ENCODE results near the gene MTX3. TPM values are rescaled to one million over a fixed set of nuclear protein-coding genes. Genes with fewer than 3 reads are reported as not detected.

The MTX3 gene
- total and polyA plus RNA-seq, 10 of the 15 experiments (the other 5 are each of a cell fraction or from before 2014, with no cell fraction given): 1.8 to 18.9 (median 9.3) TPM

DNA sequence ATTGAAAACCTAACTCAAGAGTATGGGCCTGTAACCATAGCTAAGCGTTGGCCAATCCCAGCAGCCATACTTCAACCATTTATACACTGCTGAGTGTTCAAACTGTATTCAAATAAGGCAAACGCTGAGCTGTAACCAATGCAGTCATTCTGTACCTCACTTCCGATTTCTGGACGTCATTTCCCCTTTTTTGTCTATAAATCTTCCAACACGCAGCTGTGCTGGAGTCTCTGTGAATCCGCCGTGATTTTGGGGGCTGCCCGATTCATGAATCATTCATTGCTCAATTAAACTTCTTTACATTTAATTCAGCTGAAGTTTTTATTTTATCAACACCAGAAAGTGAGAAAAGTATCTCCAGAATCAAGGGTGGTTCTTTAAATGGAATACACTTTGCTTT, 31.7 kb downstream of the MTX3 start:
- RAD21 ChIA-PET (ENCODE audit: unreplicated experiment): interaction anchor here (1.3 kb wide), 1 partner anchor 124 kb away, joined by 3 read pairs; no protein-coding TSS in a partner anchor
- H3K4me3 ChIP-seq: no peak overlapping the region
- H3K4me2 ChIP-seq (ENCODE audit: control insufficient read depth, insufficient read depth): no peak overlapping the region
- H2AFZ ChIP-seq (ENCODE audit: control insufficient read depth, low read depth, low read length): no peak overlapping the region
- no peaks in the 10 kb centered on the region for H3K9me3 ChIP-seq (replicated peaks; ENCODE audit: control insufficient read depth, insufficient read depth, low read length)
- peaks cover 0 to 2% of the 10 kb centered on the region in 2 experiments; a peak in 1 of 4 replicates for H3K27me3 ChIP-seq (replicated peaks in 1 of 2; ENCODE audit: control insufficient read depth in 2 of 2, insufficient read depth in 2 of 2, low read length in 1 of 2)
- CTCF ChIA-PET: interaction anchor here (1.2 to 1.4 kb wide), 2 partner anchors 26 to 124 kb away, joined by 3 to 7 read pairs; no protein-coding TSS in a partner anchor
- TF ChIP-seq SPI1 (IDR thresholded peaks at IDR 0.05; ENCODE audit: borderline replicate concordance, insufficient read depth, low read depth, low read length): peak; percentile 4; the same call in 1 of the 2 replicates
- TF ChIP-seq GABPA (IDR thresholded peaks at IDR 0.05; ENCODE audit: low read depth): 0 out of 2 replicates have a peak, but pooled peaks have one; percentile 18
- TF ChIP-seq NFXL1 (IDR thresholded peaks at IDR 0.05; ENCODE audit: borderline replicate concordance): no peak
- no peak for FAIRE-seq
- intact Hi-C loops (cut with micrococcal nuclease; ENCODE audit: unreplicated experiment): no loop called here
- POLR2A ChIA-PET: no interaction called here
- no peaks in the 10 kb centered on the region for H3K79me2 ChIP-seq (ENCODE audit: control insufficient read depth, insufficient read depth, low read length)
- no peak overlapping the region for H3K27ac ChIP-seq (ENCODE audit: control insufficient read depth, insufficient read depth)
- no peaks in the 10 kb centered on the region for H3K36me3 ChIP-seq (ENCODE audit: control insufficient read depth in 2 of 2, insufficient read depth in 2 of 2, low read length in 1 of 2)
- in situ Hi-C loops (cut with MboI): no loop called here
- no TSS peak for BruUV-seq (replicated peaks)
- DNase-seq (ENCODE audit: low read depth, low spot score): no peak
- no peaks in the 10 kb centered on the region for H4K20me1 ChIP-seq (ENCODE audit: control insufficient read depth, insufficient read depth)
- no peaks in the 10 kb centered on the region for H3K4me1 ChIP-seq (ENCODE audit: control insufficient read depth, insufficient read depth, low read length)
- SMC1A ChIA-PET (ENCODE audit: uncharacterized antibody, unreplicated experiment): no interaction called here
- ATAC-seq: no peak
- no peak overlapping the region for H3K9ac ChIP-seq (ENCODE audit: control insufficient read depth, insufficient read depth, low read length)
- WGBS (ENCODE audit: insufficient coverage, insufficient replicate concordance, low lambda C conversion rate, missing lambda C conversion rate): 33% methylated on average over 8 of the region's 8 CpGs

DNA sequence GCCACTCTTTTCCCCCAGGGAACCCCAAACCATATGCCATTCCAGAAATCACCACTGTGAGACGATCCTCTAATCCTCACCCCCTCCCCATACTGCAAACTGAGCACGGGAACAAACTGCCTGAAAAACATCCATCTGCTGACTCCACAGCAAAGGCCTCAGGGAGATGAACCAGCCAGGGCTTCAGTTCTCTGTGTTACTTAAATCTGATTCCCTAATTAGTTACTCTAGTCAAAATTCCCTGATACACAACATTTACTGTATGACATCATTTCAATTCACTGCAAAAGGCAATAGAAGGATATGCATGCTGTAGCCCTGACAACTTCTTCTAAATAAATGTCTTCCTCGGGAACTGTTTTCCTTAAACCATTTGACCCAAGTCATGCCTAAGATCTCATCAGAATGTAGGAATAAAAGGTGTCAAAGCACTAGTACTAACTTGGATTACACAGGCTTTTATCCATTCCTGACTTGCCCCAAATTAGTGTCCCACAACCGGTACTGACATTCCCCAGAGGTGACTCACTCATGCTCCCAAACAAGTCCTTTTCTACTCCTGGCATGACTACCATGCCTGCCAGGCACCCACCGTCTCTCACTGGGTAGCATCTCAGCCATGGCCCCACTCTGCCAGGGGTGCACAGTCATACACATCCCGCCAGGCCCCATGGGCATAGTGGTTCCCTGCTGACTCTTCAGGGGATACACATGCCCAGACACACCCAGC, 35.0 kb downstream of the MTX3 start:
- ChIA-PET RAD21 (ENCODE audit: unreplicated experiment) (no interaction called here), SMC1A (ENCODE audit: uncharacterized antibody, unreplicated experiment) (no interaction called here), POLR2A (no interaction called here), CTCF (no interaction called here)
- H3K79me2 ChIP-seq (ENCODE audit: control insufficient read depth, insufficient read depth, low read length): no peaks in the 10 kb centered on the region
- intact Hi-C loops (cut with micrococcal nuclease; ENCODE audit: unreplicated experiment): no loop called here
- H3K36me3 ChIP-seq (ENCODE audit: control insufficient read depth in 2 of 2, insufficient read depth in 2 of 2, low read length in 1 of 2): no peaks in the 10 kb centered on the region
- H3K4me2 ChIP-seq (ENCODE audit: control insufficient read depth, insufficient read depth): no peak overlapping the region
- DNase-seq (ENCODE audit: low read depth, low spot score) (no peak), FAIRE-seq (no peak), ATAC-seq (no peak)
- no peak overlapping the region for H3K27ac ChIP-seq (ENCODE audit: control insufficient read depth, insufficient read depth)
- no TSS peak for BruUV-seq (replicated peaks)
- no peak overlapping the region for H3K9ac ChIP-seq (ENCODE audit: control insufficient read depth, insufficient read depth, low read length)
- H3K4me1 ChIP-seq (ENCODE audit: control insufficient read depth, insufficient read depth, low read length): no peaks in the 10 kb centered on the region
- no peaks in the 10 kb centered on the region for H3K9me3 ChIP-seq (replicated peaks; ENCODE audit: control insufficient read depth, insufficient read depth, low read length)
- 0% methylated on average over 6 of the region's 6 CpGs for WGBS (ENCODE audit: insufficient coverage, insufficient replicate concordance, low lambda C conversion rate, missing lambda C conversion rate)
- H3K4me3 ChIP-seq: no peak overlapping the region
- H3K27me3 ChIP-seq (replicated peaks in 1 of 2; ENCODE audit: control insufficient read depth in 2 of 2, insufficient read depth in 2 of 2, low read length in 1 of 2): peaks cover 0 to 2% of the 10 kb centered on the region in 2 experiments; a peak in 2 of 4 replicates
- in situ Hi-C loops (cut with MboI): no loop called here
- H4K20me1 ChIP-seq (ENCODE audit: control insufficient read depth, insufficient read depth): no peaks in the 10 kb centered on the region
- H2AFZ ChIP-seq (ENCODE audit: control insufficient read depth, low read depth, low read length): no peak overlapping the region
- TF ChIP-seq POLR2A (IDR thresholded peaks at IDR 0.05; ENCODE audit: low read depth, low read length): no peak
- TF ChIP-seq POLR2AphosphoS2 (IDR thresholded peaks at IDR 0.05; ENCODE audit: low read depth, low read length): no peak
- TF ChIP-seq EZH2 (IDR thresholded peaks at IDR 0.05; ENCODE audit: borderline replicate concordance, control insufficient read depth, low read depth, low read length): no peak
- TF ChIP-seq SMAD1 (IDR thresholded peaks at IDR 0.05; ENCODE audit: low read depth, partially characterized antibody): no peak
- TF ChIP-seq ZNF622 (IDR thresholded peaks at IDR 0.05): no peak
- no peak for TF ChIP-seq SIX5 (IDR thresholded peaks at IDR 0.05; ENCODE audit: low read depth, low read length, severe bottlenecking)
- TF ChIP-seq, protein P1, sequence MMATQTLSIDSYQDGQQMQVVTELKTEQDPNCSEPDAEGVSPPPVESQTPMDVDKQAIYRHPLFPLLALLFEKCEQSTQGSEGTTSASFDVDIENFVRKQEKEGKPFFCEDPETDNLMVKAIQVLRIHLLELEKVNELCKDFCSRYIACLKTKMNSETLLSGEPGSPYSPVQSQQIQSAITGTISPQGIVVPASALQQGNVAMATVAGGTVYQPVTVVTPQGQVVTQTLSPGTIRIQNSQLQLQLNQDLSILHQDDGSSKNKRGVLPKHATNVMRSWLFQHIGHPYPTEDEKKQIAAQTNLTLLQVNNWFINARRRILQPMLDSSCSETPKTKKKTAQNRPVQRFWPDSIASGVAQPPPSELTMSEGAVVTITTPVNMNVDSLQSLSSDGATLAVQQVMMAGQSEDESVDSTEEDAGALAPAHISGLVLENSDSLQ (IDR thresholded peaks at IDR 0.05): no peak
- TF ChIP-seq, protein P2, sequence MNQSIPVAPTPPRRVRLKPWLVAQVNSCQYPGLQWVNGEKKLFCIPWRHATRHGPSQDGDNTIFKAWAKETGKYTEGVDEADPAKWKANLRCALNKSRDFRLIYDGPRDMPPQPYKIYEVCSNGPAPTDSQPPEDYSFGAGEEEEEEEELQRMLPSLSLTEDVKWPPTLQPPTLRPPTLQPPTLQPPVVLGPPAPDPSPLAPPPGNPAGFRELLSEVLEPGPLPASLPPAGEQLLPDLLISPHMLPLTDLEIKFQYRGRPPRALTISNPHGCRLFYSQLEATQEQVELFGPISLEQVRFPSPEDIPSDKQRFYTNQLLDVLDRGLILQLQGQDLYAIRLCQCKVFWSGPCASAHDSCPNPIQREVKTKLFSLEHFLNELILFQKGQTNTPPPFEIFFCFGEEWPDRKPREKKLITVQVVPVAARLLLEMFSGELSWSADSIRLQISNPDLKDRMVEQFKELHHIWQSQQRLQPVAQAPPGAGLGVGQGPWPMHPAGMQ (IDR thresholded peaks at IDR 0.05; ENCODE audit: borderline replicate concordance): no peak
- TF ChIP-seq ZNF384 (IDR thresholded peaks at IDR 0.05; ENCODE audit: borderline replicate concordance, low read depth, low read length): no peak

Data from GM12878 (cell line).